Vagina (tissue), 2 donors: ENCODE measurements around the gene E2F8. TPM values are rescaled to one million over a fixed set of nuclear protein-coding genes. Genes with fewer than 3 reads are reported as not detected.
A peak's percentile ranks its signal among the peaks of the same experiment; 100 is the strongest.

Experiments used
- DNase-seq, 2 donors: peaks; one replicate each; pipeline ENCODE4 v3.0.0-alpha.2; 2017; ENCODE audit errors: extremely low spot score in 2 of 2
- H3K27ac ChIP-seq: fragments of 200-600 bp; sonication (generic); one replicate; pipeline ENCODE4 v1.5.1; 2019
- H3K27me3 ChIP-seq: fragments of 200-600 bp; sonication (generic); one replicate; pipeline ENCODE4 v1.5.1; 2019
- H3K36me3 ChIP-seq, 2 donors: fragments of 200-600 bp; sonication (generic); one replicate each; pipeline ENCODE4 v1.5.1; 2017 to 2019
- H3K4me1 ChIP-seq: fragments of 200-600 bp; sonication (generic); one replicate; pipeline ENCODE4 v1.5.1; 2019
- H3K4me3 ChIP-seq, 2 donors: fragments of 200-600 bp; sonication (generic); 1 replicate in 1 of 2; 2 replicates in 1 of 2; pipeline ENCODE4 v1.5.1; 2016 to 2019
- H3K9me3 ChIP-seq: fragments of 200-600 bp; sonication (generic); one replicate; pipeline ENCODE4 v1.5.1; 2019
- POLR2A ChIP-seq, 2 donors: fragments of 450-650 bp; IDR thresholded peaks; one replicate each; pipeline ENCODE4 v1.6.1; 2017; ENCODE audit warnings: antibody characterized with exemption in 2 of 2, mild to moderate bottlenecking in 2 of 2, moderate library complexity in 2 of 2
- POLR2AphosphoS5 ChIP-seq, 2 donors: sonication (generic); formaldehyde crosslinking; IDR thresholded peaks; one replicate each; pipeline ENCODE4 v1.9.0; 2017; ENCODE audit warnings: antibody characterized with exemption in 2 of 2, mild to moderate bottlenecking in 2 of 2, low read depth in 1 of 2; ENCODE audit not compliant: insufficient read depth in 1 of 2
- intact Hi-C: fragments of 100-400 bp; cut with DNase I; formaldehyde crosslinking; loops from one replicate; pipeline ENCODE4 v1.15.1; 2023
- total RNA-seq: library from RNA; depleted of rRNA; stranded (reverse); fragments of >200 nt; gene quantifications from one replicate; pipeline ENCODE4 v1.2.3, GENCODE V29; 2016
- TF ChIP-seq, protein P1 (sequence below), 3 experiments: fragments of 450-650 bp in 2 of 3; fragments of 200-600 bp in 1 of 3; sonication (generic) in 1 of 3; IDR thresholded peaks; one replicate each; pipeline ENCODE4 v1.5.1; 2017 to 2019; ENCODE audit warnings: antibody characterized with exemption in 3 of 3, mild to moderate bottlenecking in 2 of 3, moderate library complexity in 2 of 3

Gene E2F8
- total RNA-seq, 1 donor from 2014 or later = 4.2 TPM

DNA sequence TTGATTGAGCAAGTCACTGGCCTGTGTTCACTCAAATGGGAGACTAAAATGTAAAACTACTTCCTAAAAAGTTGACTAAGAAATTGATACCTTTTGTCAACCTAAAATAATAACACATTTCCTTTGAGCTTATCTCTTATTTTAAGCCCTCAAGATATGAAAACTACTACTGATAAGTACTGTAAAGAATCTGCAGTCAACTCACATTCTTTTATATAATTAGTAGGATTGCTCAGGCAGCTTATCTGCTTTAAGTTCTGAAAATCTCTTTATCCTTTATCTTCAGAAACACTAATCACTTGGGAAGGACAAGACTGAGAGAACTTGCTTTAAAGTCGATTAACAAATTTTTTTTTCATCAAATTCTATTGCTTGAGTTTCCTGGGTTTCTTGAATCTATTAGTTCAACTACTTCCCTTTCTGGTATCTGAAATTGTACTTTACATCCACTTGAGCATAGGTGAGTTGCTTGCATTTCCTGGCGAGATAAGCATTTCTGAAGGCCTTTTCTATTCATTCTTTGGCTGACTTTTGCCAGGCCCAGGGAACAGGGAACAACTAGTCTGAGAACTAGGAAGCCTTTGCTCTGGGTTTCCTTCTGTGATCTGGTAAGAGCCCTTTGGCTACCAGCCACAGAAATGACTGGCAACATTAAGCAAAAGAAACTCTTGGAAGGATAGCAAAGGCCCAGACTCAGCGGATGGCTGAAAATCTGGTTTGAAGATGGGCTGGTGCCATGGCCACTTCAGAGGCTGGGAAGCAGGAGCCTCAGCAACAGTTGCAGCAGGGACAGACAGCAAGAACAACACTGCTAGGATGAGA lies 19.6 kb downstream of the E2F8 start:
- Histone ChIP-seq H3K4me1 (peaks cover 6% of the 10 kb centered on the region), H3K36me3 (no peaks in the 10 kb centered on the region), H3K27ac (no peak overlapping the region), H3K9me3 (no peaks in the 10 kb centered on the region), H3K4me3 (no peak overlapping the region), H3K27me3 (no peaks in the 10 kb centered on the region)
- DNase-seq = no peak
- intact Hi-C loops = no loop called here
- TF ChIP-seq, protein P1, sequence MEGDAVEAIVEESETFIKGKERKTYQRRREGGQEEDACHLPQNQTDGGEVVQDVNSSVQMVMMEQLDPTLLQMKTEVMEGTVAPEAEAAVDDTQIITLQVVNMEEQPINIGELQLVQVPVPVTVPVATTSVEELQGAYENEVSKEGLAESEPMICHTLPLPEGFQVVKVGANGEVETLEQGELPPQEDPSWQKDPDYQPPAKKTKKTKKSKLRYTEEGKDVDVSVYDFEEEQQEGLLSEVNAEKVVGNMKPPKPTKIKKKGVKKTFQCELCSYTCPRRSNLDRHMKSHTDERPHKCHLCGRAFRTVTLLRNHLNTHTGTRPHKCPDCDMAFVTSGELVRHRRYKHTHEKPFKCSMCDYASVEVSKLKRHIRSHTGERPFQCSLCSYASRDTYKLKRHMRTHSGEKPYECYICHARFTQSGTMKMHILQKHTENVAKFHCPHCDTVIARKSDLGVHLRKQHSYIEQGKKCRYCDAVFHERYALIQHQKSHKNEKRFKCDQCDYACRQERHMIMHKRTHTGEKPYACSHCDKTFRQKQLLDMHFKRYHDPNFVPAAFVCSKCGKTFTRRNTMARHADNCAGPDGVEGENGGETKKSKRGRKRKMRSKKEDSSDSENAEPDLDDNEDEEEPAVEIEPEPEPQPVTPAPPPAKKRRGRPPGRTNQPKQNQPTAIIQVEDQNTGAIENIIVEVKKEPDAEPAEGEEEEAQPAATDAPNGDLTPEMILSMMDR (IDR thresholded peaks at IDR 0.05) = no peak
- no peak for TF ChIP-seq POLR2A (IDR thresholded peaks at IDR 0.05)
- no peak for TF ChIP-seq POLR2AphosphoS5 (IDR thresholded peaks at IDR 0.05; ENCODE audit: insufficient read depth in 1 of 2, low read depth in 1 of 2)

DNA sequence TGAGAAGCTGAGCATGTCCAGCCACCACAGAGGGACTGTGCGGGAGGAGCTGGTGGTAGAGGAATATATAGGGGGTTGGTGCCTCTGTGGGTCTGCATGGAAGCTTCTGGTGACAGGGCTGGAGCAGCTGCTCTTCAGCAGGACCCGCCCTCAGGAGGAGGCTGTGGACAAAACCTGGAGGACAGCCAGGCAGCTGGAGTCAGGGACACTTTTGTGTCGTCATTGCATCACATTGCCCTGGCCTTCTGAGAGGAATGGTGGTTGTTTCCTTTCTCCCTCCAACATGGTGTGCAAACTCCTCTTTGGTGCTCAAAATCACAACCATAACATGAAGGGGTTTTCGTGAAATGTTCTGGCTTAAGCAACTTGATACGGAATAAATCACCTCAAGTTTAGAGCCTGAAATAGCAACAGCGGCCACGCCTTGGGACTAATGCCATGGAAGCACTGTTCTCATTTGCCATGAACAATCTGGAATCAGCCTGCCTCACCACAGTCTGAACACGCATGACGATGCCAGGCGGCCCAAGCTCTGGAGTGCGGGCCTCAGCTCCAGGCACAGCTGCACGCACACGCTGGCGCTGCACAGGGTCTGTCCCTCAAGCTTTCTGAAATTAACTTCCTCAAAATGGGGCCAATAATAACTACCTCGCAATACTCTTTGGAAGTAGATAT lies 21.8 kb downstream of the E2F8 start:
- Histone ChIP-seq H3K27ac (no peak overlapping the region), H3K36me3 (no peaks in the 10 kb centered on the region), H3K9me3 (no peaks in the 10 kb centered on the region), H3K4me3 (no peak overlapping the region), H3K27me3 (no peaks in the 10 kb centered on the region), H3K4me1 (peaks cover 6% of the 10 kb centered on the region)
- intact Hi-C loops = no loop called here
- no peak for DNase-seq
- TF ChIP-seq, protein P1 (IDR thresholded peaks at IDR 0.05) = no peak
- TF ChIP-seq POLR2AphosphoS5 (IDR thresholded peaks at IDR 0.05; ENCODE audit: insufficient read depth in 1 of 2, low read depth in 1 of 2) = peak in 1 of 2 donors; percentile 25

DNA sequence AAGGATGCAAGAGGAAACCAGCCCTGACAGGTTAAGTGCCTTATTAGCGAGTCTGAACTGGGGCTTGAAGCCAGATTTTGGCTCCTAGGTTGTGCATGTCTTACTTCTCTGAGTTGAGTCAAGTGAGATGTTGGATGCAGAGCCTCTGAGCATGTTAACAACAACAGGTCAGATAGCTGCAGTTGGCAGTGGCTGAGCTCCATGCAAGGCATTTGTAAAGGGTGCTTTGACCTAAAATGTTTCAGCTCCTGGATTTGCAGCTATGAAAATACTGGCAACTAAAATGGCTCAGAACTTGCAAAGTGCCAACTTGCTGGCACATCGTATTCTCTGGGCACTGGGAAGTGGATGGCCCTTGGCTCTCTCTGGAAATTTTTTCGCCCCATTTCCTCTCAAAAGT lies 22.5 kb downstream of the E2F8 start:
- TF ChIP-seq, protein P1 (IDR thresholded peaks at IDR 0.05) = no peak
- TF ChIP-seq POLR2AphosphoS5 (IDR thresholded peaks at IDR 0.05; ENCODE audit: insufficient read depth in 1 of 2, low read depth in 1 of 2) (no peak), POLR2A (IDR thresholded peaks at IDR 0.05) (no peak)
- no peak for DNase-seq
- no peak overlapping the region for H3K27ac ChIP-seq
- H3K36me3 ChIP-seq = no peaks in the 10 kb centered on the region
- H3K4me3 ChIP-seq = no peak overlapping the region
- no peaks in the 10 kb centered on the region for H3K9me3 ChIP-seq
- H3K4me1 ChIP-seq = peaks cover 6% of the 10 kb centered on the region
- no peaks in the 10 kb centered on the region for H3K27me3 ChIP-seq
- intact Hi-C loops = no loop called here

DNA sequence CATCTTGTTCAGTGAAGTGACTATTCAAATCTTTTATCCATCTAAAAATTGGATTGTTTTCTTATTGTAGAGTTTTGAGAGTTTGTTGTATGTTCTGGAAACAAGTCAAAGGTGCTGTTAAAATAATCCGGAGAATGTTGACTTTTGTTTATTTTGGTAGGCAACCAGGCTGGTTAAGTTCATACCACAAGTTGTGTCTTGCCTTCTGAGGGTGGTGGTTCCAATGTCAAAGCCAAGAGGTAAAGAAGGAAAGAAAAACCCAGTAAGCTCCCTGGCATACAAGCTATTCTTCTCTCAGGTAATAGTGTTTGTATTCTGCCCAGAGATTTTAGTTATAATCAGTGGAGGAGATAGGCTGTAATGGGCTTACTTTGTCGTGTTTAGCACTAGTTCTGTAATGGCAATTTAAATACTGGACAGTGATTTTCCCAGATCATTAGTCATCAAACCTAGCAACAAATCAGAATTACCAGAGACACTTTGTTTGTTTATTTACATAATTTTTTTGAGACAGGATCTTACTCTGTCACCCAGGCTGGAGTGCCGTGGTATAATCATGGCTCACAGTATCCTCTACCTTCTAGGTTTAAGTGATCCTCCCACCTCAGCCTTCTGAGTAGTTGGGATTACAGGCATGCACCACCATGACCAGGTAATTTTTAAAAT lies 23.9 kb downstream of the E2F8 start:
- TF ChIP-seq POLR2AphosphoS5 (IDR thresholded peaks at IDR 0.05; ENCODE audit: insufficient read depth in 1 of 2, low read depth in 1 of 2) (peak in 1 of 2 donors; percentile 17), POLR2A (IDR thresholded peaks at IDR 0.05) (no peak)
- TF ChIP-seq, protein P1 (IDR thresholded peaks at IDR 0.05) = no peak
- Histone ChIP-seq H3K27ac (no peak overlapping the region), H3K4me3 (no peak overlapping the region), H3K9me3 (no peaks in the 10 kb centered on the region), H3K27me3 (no peaks in the 10 kb centered on the region), H3K4me1 (peaks cover 6% of the 10 kb centered on the region), H3K36me3 (no peaks in the 10 kb centered on the region)
- no peak for DNase-seq
- intact Hi-C loops = no loop called here
